Endothelial cell of umbilical vein (primary cell): ENCODE results near the gene IGF1. TPM values are rescaled to one million over a fixed set of nuclear protein-coding genes. Genes with fewer than 3 reads are reported as not detected.

Source experiments
- BruUV-seq: library from RNA; stranded (reverse); fragments of 400-500 nt; replicated peaks from 2 replicates; lab custom pipeline; 2021; lab: Mats Ljungman, UMichigan
- CTCF ChIA-PET: fragments of 300-600, 350-600 bp; sonication (Branson Sonifier 250); formaldehyde crosslinking; loops from one replicate; lab custom pipeline; 2021; ENCODE audit warnings: antibody characterized with exemption, inconsistent platforms; lab: Charles Lee
- POLR2A ChIA-PET: fragments of 300-600, 350-600 bp; sonication (Branson Sonifier 250); formaldehyde crosslinking; loops from one replicate; lab custom pipeline; 2021; ENCODE audit warnings: antibody characterized with exemption, inconsistent platforms; lab: Charles Lee
- DNase-seq: peaks from one replicate; pipeline ENCODE4 v3.0.0-alpha.2; 2011; ENCODE audit warnings: low read depth, low spot score
- FAIRE-seq: peaks from 2 replicates; lab custom pipeline; 2011; peaks lifted over from hg19 to GRCh38; lab: Jason Lieb, UNC
- H2AFZ ChIP-seq: 2 replicates; pipeline ENCODE4 v1.6.0; 2012; ENCODE audit warnings: low read depth, low read length, control low read depth, inconsistent platforms
- H3K27ac ChIP-seq: 2 replicates; pipeline ENCODE4 v1.5.1; 2011; ENCODE audit warnings: low read depth, mild to moderate bottlenecking, control low read depth, low read length, moderate library complexity; ENCODE audit not compliant: insufficient read depth
- H3K27me3 ChIP-seq, 2 experiments: 2 replicates each; pipeline versions ENCODE4 v1.6.0 to v1.6.1; 2011; ENCODE audit warnings: low read length in 2 of 2, mixed read lengths in 1 of 2; ENCODE audit not compliant: control insufficient read depth in 2 of 2, insufficient read depth in 2 of 2
- H3K36me3 ChIP-seq, 2 experiments: 2 replicates in 1 of 2; 3 replicates in 1 of 2; pipeline ENCODE4 v1.5.1; 2011; ENCODE audit warnings: low read length in 2 of 2, mild to moderate bottlenecking in 1 of 2, moderate library complexity in 1 of 2; ENCODE audit not compliant: control insufficient read depth in 2 of 2, insufficient read depth in 2 of 2; ENCODE audit errors: extremely low read depth in 1 of 2
- H3K4me1 ChIP-seq: 3 replicates; pipeline ENCODE4 v1.5.1; 2011; ENCODE audit warnings: mild to moderate bottlenecking, low read length; ENCODE audit not compliant: control insufficient read depth, insufficient read depth; ENCODE audit errors: extremely low read depth
- H3K4me2 ChIP-seq: 2 replicates; pipeline ENCODE4 v1.6.1; 2011; ENCODE audit warnings: low read length, control low read depth, mixed read lengths; ENCODE audit not compliant: insufficient read depth
- H3K4me3 ChIP-seq, 3 experiments: fragments of 200-600 bp in 1 of 3; sonication (generic), shearing (Covaris generic) in 1 of 3; replicated peaks in 1 of 3; 2 replicates each; pipeline ENCODE4 v1.5.1; 2011 to 2016; ENCODE audit warnings: control low read depth in 3 of 3, low read length in 3 of 3, mild to moderate bottlenecking in 2 of 3, inconsistent platforms in 1 of 3, low read depth in 1 of 3, moderate library complexity in 1 of 3; ENCODE audit not compliant: insufficient read depth in 1 of 3
- H3K79me2 ChIP-seq: 2 replicates; pipeline ENCODE4 v1.6.0; 2012; ENCODE audit warnings: low read length, inconsistent platforms; ENCODE audit not compliant: control insufficient read depth, insufficient read depth
- H3K9ac ChIP-seq: replicated peaks from 2 replicates; pipeline ENCODE3; 2011; ENCODE audit warnings: low read length, control low read depth; ENCODE audit not compliant: insufficient read depth; ENCODE audit errors: extremely low read depth
- H3K9me1 ChIP-seq: replicated peaks from 3 replicates; pipeline ENCODE4 v1.6.0; 2011; ENCODE audit warnings: mild to moderate bottlenecking, low read length; ENCODE audit not compliant: control insufficient read depth, insufficient read depth; ENCODE audit errors: extremely low read depth
- H3K9me3 ChIP-seq: replicated peaks from 2 replicates; pipeline ENCODE4 v1.5.1; 2012; ENCODE audit warnings: low read length, inconsistent platforms; ENCODE audit not compliant: control insufficient read depth, insufficient read depth
- H4K20me1 ChIP-seq: replicated peaks from 2 replicates; pipeline ENCODE3; 2011; ENCODE audit warnings: mild to moderate bottlenecking, low read length; ENCODE audit not compliant: control insufficient read depth, insufficient read depth; ENCODE audit errors: extremely low read depth
- EZH2 ChIP-seq: IDR thresholded peaks from 2 replicates; pipeline ENCODE4 v1.6.1; 2012; ENCODE audit warnings: borderline replicate concordance, low read depth, mild to moderate bottlenecking, moderate library complexity, low read length, inconsistent platforms; ENCODE audit not compliant: severe bottlenecking
- GATA2 ChIP-seq: IDR thresholded peaks from 2 replicates; pipeline ENCODE4 v1.7.0; 2011; ENCODE audit warnings: low read depth, mild to moderate bottlenecking, moderate library complexity, mixed read lengths, low read length; ENCODE audit not compliant: insufficient read length, insufficient read depth
- dilution Hi-C: fragments of 300-500 bp; cut with MboI; formaldehyde crosslinking; loops from one replicate; pipeline ENCODE4 v1.15.0; 2019; ENCODE audit warnings: low sequenced_read_pairs; ENCODE audit not compliant: extremely low pct_ligation_motif_present
- intact Hi-C: fragments of 100-400 bp; cut with micrococcal nuclease; formaldehyde crosslinking; loops from one replicate; pipeline ENCODE4 v1.10.0; 2022
- polyA plus RNA-seq, 4 experiments: library from polyadenylated mRNA; depleted of rRNA in 3 of 4; stranded (reverse) in 3 of 4; unstranded in 1 of 4; fragments of >200 nt; gene quantifications; 2 replicates each; pipeline versions ENCODE4 v1.2.1 to v1.2.3, GENCODE V29; 2011 to 2012; ENCODE audit warnings: missing spikeins in 1 of 4
- total RNA-seq: library from RNA; stranded (reverse); gene quantifications from 2 replicates; pipeline ENCODE4 v1.2.3, GENCODE V29; 2021
- TF ChIP-seq, protein P1 (sequence below), 2 donors: IDR thresholded peaks; 1 replicate in 1 of 2; 2 replicates in 1 of 2; pipeline ENCODE4 v1.5.1; 2011; ENCODE audit warnings: low read length in 2 of 2, mild to moderate bottlenecking in 2 of 2, moderate library complexity in 2 of 2, control low read depth in 1 of 2, inconsistent platforms in 1 of 2, low read depth in 1 of 2; ENCODE audit not compliant: insufficient read depth in 1 of 2; ENCODE audit errors: extremely low read depth in 1 of 2
- TF ChIP-seq, protein P2 (sequence below): IDR thresholded peaks from 2 replicates; pipeline ENCODE4 v1.6.1; 2011; ENCODE audit not compliant: insufficient read depth, insufficient read length

Gene IGF1
- total and polyA plus RNA-seq, 2 donors (not counting 3 experiments of a cell fraction or from before 2014, with no cell fraction given): 0.10 TPM; not detected in 1

DNA sequence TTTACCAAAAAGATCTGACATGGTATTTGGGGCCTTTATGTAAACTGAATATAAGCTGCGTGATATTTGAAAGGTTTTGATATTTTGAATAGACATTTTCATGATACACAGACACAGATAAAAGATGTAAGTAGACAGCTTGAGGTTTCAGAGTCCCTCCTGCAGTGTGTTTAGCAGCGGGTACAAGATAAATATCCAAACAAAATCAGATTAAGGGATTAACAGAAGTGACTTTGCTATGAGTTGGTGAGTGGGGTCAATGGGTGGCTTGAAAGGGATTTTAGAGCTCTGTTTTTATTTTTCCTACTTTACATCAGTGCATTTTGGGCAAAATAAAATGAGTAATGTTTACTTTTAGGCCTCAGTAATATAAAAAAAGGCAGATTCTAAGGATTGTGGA, 84.1 kb downstream of the IGF1 start:
- H3K27ac ChIP-seq: no peak overlapping the region
- no peak overlapping the region for H3K4me2 ChIP-seq
- no peaks in the 10 kb centered on the region for H3K9me3 ChIP-seq
- no peaks in the 10 kb centered on the region for H3K27me3 ChIP-seq
- BruUV-seq: no TSS peak
- H4K20me1 ChIP-seq: no peaks in the 10 kb centered on the region
- DNase-seq (no peak), FAIRE-seq (no peak)
- dilution Hi-C loops: no loop called here
- H3K36me3 ChIP-seq: no peaks in the 10 kb centered on the region
- H3K9me1 ChIP-seq: no peaks in the 10 kb centered on the region
- no peak overlapping the region for H3K9ac ChIP-seq
- CTCF ChIA-PET: interaction anchor here (1.1 kb wide), 2 partner anchors 28 to 227 kb away, joined by 3 to 4 read pairs; no protein-coding TSS in a partner anchor
- no peak overlapping the region for H2AFZ ChIP-seq
- H3K79me2 ChIP-seq: no peaks in the 10 kb centered on the region
- intact Hi-C loops: no loop called here
- no peak for TF ChIP-seq GATA2
- TF ChIP-seq, protein P1, sequence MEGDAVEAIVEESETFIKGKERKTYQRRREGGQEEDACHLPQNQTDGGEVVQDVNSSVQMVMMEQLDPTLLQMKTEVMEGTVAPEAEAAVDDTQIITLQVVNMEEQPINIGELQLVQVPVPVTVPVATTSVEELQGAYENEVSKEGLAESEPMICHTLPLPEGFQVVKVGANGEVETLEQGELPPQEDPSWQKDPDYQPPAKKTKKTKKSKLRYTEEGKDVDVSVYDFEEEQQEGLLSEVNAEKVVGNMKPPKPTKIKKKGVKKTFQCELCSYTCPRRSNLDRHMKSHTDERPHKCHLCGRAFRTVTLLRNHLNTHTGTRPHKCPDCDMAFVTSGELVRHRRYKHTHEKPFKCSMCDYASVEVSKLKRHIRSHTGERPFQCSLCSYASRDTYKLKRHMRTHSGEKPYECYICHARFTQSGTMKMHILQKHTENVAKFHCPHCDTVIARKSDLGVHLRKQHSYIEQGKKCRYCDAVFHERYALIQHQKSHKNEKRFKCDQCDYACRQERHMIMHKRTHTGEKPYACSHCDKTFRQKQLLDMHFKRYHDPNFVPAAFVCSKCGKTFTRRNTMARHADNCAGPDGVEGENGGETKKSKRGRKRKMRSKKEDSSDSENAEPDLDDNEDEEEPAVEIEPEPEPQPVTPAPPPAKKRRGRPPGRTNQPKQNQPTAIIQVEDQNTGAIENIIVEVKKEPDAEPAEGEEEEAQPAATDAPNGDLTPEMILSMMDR (IDR thresholded peaks at IDR 0.05; ENCODE audit: extremely low read depth in 1 of 2, insufficient read depth in 1 of 2, low read depth in 1 of 2, low read length in 2 of 2): no peak
- POLR2A ChIA-PET: no interaction called here
- H3K4me1 ChIP-seq: no peaks in the 10 kb centered on the region
- no peak overlapping the region for H3K4me3 ChIP-seq

- POLR2A ChIA-PET: no interaction called here
- H3K27ac ChIP-seq: no peak overlapping the region
- H3K9ac ChIP-seq: no peak overlapping the region
- TF ChIP-seq, protein P2, sequence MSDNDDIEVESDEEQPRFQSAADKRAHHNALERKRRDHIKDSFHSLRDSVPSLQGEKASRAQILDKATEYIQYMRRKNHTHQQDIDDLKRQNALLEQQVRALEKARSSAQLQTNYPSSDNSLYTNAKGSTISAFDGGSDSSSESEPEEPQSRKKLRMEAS: no peak
- TF ChIP-seq EZH2: no peak
- TF ChIP-seq GATA2: no peak
- BruUV-seq: no TSS peak
- H3K9me1 ChIP-seq: no peaks in the 10 kb centered on the region
- FAIRE-seq (no peak), DNase-seq (no peak)
- H3K4me1 ChIP-seq: no peaks in the 10 kb centered on the region
- no peak overlapping the region for H3K4me2 ChIP-seq
- H2AFZ ChIP-seq: no peak overlapping the region
- H3K4me3 ChIP-seq: no peak overlapping the region
- no peaks in the 10 kb centered on the region for H3K36me3 ChIP-seq
- H4K20me1 ChIP-seq: no peaks in the 10 kb centered on the region
- intact Hi-C loops: no loop called here
- CTCF ChIA-PET: no interaction called here
- H3K9me3 ChIP-seq: no peaks in the 10 kb centered on the region
- dilution Hi-C loops: no loop called here
- H3K27me3 ChIP-seq: no peaks in the 10 kb centered on the region
- no peaks in the 10 kb centered on the region for H3K79me2 ChIP-seq
Observed at GRCh38 chr12:102394200-102394599, 86.2 kb downstream of the IGF1 start.
